ENCODE data around the gene GRID1.
"Not testable (repeated sequence)": the region's sequence is repeated elsewhere in the genome, so short reads cannot be mapped to it uniquely, and the experiment has no call there.

Gene GRID1

DNA sequence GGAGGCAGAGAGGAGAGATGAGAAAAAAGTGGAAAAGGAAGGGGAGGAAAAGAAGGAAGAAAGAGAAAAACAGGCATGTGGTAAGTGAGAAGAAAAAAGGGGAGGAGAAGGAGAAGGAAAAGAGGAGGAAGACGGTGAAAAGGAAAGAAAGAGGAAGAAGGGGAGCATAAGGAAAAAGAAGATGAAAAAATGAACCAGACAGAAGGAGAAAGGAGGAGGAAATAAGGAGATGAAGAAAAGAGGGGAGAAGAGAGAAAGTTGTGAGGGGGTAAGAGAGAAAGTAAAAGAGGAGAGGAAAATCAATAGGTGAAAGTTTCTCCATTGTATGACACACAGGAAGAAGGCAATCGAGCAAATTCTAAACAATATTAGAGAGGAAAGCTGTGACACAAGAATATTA, 663.8 kb downstream of the GRID1 start:
- H3K9me2 ChIP-seq (ENCODE audit: low read depth, low read length) = no peaks in the 10 kb centered on the region
- no peak for TF ChIP-seq EZH2 (IDR thresholded peaks at IDR 0.05; ENCODE audit: borderline replicate concordance, low read length)
- TF ChIP-seq, protein P1, sequence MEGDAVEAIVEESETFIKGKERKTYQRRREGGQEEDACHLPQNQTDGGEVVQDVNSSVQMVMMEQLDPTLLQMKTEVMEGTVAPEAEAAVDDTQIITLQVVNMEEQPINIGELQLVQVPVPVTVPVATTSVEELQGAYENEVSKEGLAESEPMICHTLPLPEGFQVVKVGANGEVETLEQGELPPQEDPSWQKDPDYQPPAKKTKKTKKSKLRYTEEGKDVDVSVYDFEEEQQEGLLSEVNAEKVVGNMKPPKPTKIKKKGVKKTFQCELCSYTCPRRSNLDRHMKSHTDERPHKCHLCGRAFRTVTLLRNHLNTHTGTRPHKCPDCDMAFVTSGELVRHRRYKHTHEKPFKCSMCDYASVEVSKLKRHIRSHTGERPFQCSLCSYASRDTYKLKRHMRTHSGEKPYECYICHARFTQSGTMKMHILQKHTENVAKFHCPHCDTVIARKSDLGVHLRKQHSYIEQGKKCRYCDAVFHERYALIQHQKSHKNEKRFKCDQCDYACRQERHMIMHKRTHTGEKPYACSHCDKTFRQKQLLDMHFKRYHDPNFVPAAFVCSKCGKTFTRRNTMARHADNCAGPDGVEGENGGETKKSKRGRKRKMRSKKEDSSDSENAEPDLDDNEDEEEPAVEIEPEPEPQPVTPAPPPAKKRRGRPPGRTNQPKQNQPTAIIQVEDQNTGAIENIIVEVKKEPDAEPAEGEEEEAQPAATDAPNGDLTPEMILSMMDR (IDR thresholded peaks at IDR 0.05; ENCODE audit: low read length) = no peak
- H3K4me3 ChIP-seq (ENCODE audit: low read depth, low read length, poor library complexity, severe bottlenecking) = no peak overlapping the region
- H3K4me2 ChIP-seq (ENCODE audit: low read length) = no peak overlapping the region
- no peaks in the 10 kb centered on the region for H3K27me3 ChIP-seq (ENCODE audit: insufficient read depth, low read length)
- no peaks in the 10 kb centered on the region for H4K20me1 ChIP-seq (ENCODE audit: insufficient read depth, low read length)
- no peaks in the 10 kb centered on the region for H3F3A ChIP-seq (ENCODE audit: insufficient read depth, low read length)
- H3K79me2 ChIP-seq (ENCODE audit: insufficient read depth, low read length) = no peaks in the 10 kb centered on the region
- H3K9me3 ChIP-seq (ENCODE audit: low read length) = no peaks in the 10 kb centered on the region
- no peaks in the 10 kb centered on the region for H3K4me1 ChIP-seq (ENCODE audit: insufficient read depth, low read length, severe bottlenecking)
- no peak overlapping the region for H3K27ac ChIP-seq (ENCODE audit: low read depth, low read length, poor library complexity, severe bottlenecking)
- no peak overlapping the region for H3K9ac ChIP-seq (ENCODE audit: low read length)
- H2AFZ ChIP-seq (ENCODE audit: low read length) = no peak overlapping the region
- H3K36me3 ChIP-seq (ENCODE audit: insufficient read depth, low read length) = no peaks in the 10 kb centered on the region

DNA sequence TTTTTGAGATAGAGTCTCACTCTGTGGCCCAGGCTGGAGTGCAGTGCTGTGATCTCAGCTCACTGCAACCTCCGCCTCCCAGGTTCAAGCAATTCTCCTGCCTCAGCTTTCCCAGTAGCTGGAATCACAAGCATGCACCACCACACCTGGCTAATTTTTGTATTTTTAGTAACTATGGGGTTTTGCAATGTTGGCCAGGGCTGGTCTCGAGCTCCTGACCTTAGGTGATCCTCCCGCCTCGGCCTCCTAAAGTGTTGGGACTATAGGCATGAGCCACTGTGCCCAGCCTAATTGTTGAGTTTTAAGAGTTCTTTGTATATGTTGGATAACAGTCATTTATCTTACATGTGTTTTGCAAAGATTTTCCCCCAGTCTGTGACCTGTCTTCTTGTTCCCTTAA, 667.5 kb downstream of the GRID1 start:
- H3K27ac ChIP-seq (ENCODE audit: low read depth, low read length, poor library complexity, severe bottlenecking); H3K4me1 ChIP-seq (ENCODE audit: insufficient read depth, low read length, severe bottlenecking); H3K27me3 ChIP-seq (ENCODE audit: insufficient read depth, low read length); H3K4me3 ChIP-seq (ENCODE audit: low read depth, low read length, poor library complexity, severe bottlenecking); H3F3A ChIP-seq (ENCODE audit: insufficient read depth, low read length); H3K4me2 ChIP-seq (ENCODE audit: low read length); H3K9me3 ChIP-seq (ENCODE audit: low read length); H3K9ac ChIP-seq (ENCODE audit: low read length); H3K79me2 ChIP-seq (ENCODE audit: insufficient read depth, low read length); H3K36me3 ChIP-seq (ENCODE audit: insufficient read depth, low read length); H2AFZ ChIP-seq (ENCODE audit: low read length); H4K20me1 ChIP-seq (ENCODE audit: insufficient read depth, low read length); H3K9me2 ChIP-seq (ENCODE audit: low read depth, low read length): not testable (repeated sequence)

DNA sequence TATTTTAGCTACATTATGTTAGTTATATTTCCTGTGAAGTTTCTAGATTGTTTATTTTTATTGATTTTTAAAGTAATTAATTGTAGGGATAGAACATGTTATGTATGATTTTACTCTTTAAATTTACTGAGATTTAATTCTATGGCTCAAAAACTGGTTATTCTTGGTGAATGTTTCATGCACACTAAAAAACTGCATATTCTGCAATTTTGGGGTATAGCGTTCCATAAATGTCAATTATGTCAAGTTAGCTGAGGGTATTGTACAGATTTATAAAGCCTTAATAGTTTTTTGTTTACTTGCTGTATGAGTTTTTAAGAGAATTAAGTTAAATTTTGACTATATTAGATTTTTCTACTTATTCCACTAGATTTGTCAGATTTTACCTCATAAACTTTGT, 669.7 kb downstream of the GRID1 start:
- no peaks in the 10 kb centered on the region for H3K4me1 ChIP-seq (ENCODE audit: insufficient read depth, low read length, severe bottlenecking)
- H3F3A ChIP-seq (ENCODE audit: insufficient read depth, low read length) = no peaks in the 10 kb centered on the region
- TF ChIP-seq, protein P1 (IDR thresholded peaks at IDR 0.05; ENCODE audit: low read length) = no peak
- no peak for TF ChIP-seq EZH2 (IDR thresholded peaks at IDR 0.05; ENCODE audit: borderline replicate concordance, low read length)
- no peaks in the 10 kb centered on the region for H3K9me3 ChIP-seq (ENCODE audit: low read length)
- H3K36me3 ChIP-seq (ENCODE audit: insufficient read depth, low read length) = no peaks in the 10 kb centered on the region
- H2AFZ ChIP-seq (ENCODE audit: low read length) = no peak overlapping the region
- H3K27ac ChIP-seq (ENCODE audit: low read depth, low read length, poor library complexity, severe bottlenecking) = no peak overlapping the region
- no peaks in the 10 kb centered on the region for H3K27me3 ChIP-seq (ENCODE audit: insufficient read depth, low read length)
- no peaks in the 10 kb centered on the region for H4K20me1 ChIP-seq (ENCODE audit: insufficient read depth, low read length)
- no peaks in the 10 kb centered on the region for H3K79me2 ChIP-seq (ENCODE audit: insufficient read depth, low read length)
- no peak overlapping the region for H3K4me2 ChIP-seq (ENCODE audit: low read length)
- H3K9ac ChIP-seq (ENCODE audit: low read length) = no peak overlapping the region
- H3K4me3 ChIP-seq (ENCODE audit: low read depth, low read length, poor library complexity, severe bottlenecking) = no peak overlapping the region
- H3K9me2 ChIP-seq (ENCODE audit: low read depth, low read length) = no peaks in the 10 kb centered on the region

DNA sequence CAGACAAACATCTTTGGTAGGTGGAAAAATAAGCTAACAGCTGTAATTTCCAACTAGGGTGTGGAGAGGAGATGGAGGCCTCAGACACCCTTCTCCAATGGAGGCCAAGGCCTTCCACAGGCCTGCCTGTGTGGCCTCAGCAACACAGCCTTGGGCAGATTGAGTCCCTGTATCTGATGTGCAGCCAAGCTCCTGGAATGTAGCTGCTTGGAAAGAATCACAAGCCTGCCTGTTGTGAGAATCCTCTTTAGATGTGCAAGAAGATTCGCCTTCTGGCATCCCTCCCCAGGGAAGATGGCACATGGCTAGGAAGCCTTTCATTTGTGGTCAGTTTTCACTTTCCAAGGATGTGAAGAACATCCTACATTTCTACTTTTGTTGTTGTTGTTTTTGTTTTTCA, 684.0 kb downstream of the GRID1 start:
- TF ChIP-seq, protein P1 (IDR thresholded peaks at IDR 0.05; ENCODE audit: low read length) = no peak
- no peak for TF ChIP-seq EZH2 (IDR thresholded peaks at IDR 0.05; ENCODE audit: borderline replicate concordance, low read length)
- Histone ChIP-seq H3K36me3 (ENCODE audit: insufficient read depth, low read length) (no peaks in the 10 kb centered on the region), H4K20me1 (ENCODE audit: insufficient read depth, low read length) (no peaks in the 10 kb centered on the region), H3K27ac (ENCODE audit: low read depth, low read length, poor library complexity, severe bottlenecking) (no peak overlapping the region), H3K27me3 (ENCODE audit: insufficient read depth, low read length) (no peaks in the 10 kb centered on the region), H3K9me3 (ENCODE audit: low read length) (no peaks in the 10 kb centered on the region), H3K4me1 (ENCODE audit: insufficient read depth, low read length, severe bottlenecking) (no peaks in the 10 kb centered on the region), H3F3A (ENCODE audit: insufficient read depth, low read length) (no peaks in the 10 kb centered on the region), H3K4me2 (ENCODE audit: low read length) (no peak overlapping the region), H3K9me2 (ENCODE audit: low read depth, low read length) (no peaks in the 10 kb centered on the region), H3K9ac (ENCODE audit: low read length) (no peak overlapping the region), H3K4me3 (ENCODE audit: low read depth, low read length, poor library complexity, severe bottlenecking) (no peak overlapping the region), H3K79me2 (ENCODE audit: insufficient read depth, low read length) (no peaks in the 10 kb centered on the region), H2AFZ (ENCODE audit: low read length) (no peak overlapping the region)
